Uterus (tissue), 4 donors: ENCODE results near the gene MRPL33. TPM values are rescaled to one million over a fixed set of nuclear protein-coding genes. Genes with fewer than 3 reads are reported as not detected.

Experiments
- DNase-seq, 2 donors: peaks; one replicate each; pipeline ENCODE4 v3.0.0-alpha.2; 2019 to 2020
- H3K27ac ChIP-seq, 2 donors: fragments of 200-600 bp; sonication (generic); 1 replicate in 1 of 2; 2 replicates in 1 of 2; pipeline ENCODE4 v1.5.1; 2016 to 2018
- H3K27me3 ChIP-seq, 2 donors: fragments of 200-600 bp; sonication (generic); one replicate each; pipeline ENCODE4 v1.5.1; 2018 to 2019; ENCODE audit warnings: control low read depth in 1 of 2
- H3K36me3 ChIP-seq, 2 donors: fragments of 200-600 bp; sonication (generic); one replicate each; pipeline ENCODE4 v1.5.1; 2019; ENCODE audit warnings: control low read depth in 1 of 2
- H3K4me1 ChIP-seq, 2 donors: fragments of 200-600 bp; sonication (generic); one replicate each; pipeline ENCODE4 v1.5.1; 2018 to 2019; ENCODE audit warnings: control low read depth in 1 of 2
- H3K4me3 ChIP-seq, 2 donors: fragments of 200-600 bp; sonication (generic); 1 replicate in 1 of 2; 2 replicates in 1 of 2; pipeline ENCODE4 v1.5.1; 2018 to 2019; ENCODE audit warnings: mild to moderate bottlenecking in 1 of 2
- H3K9me3 ChIP-seq, 2 donors: fragments of 200-600 bp; sonication (generic); one replicate each; pipeline ENCODE4 v1.5.1; 2019; ENCODE audit warnings: control low read depth in 1 of 2
- CTCF ChIP-seq, 4 experiments: fragments of 200-600 bp in 2 of 4; fragments of 450-650 bp in 2 of 4; sonication (generic) in 2 of 4; IDR thresholded peaks; one replicate each; pipeline ENCODE4 v1.5.1; 2016 to 2019; ENCODE audit warnings: antibody characterized with exemption in 4 of 4, mild to moderate bottlenecking in 2 of 4, moderate library complexity in 1 of 4
- POLR2A ChIP-seq, 2 donors: fragments of 450-650 bp; IDR thresholded peaks; one replicate each; pipeline ENCODE4 v1.6.1; 2016; ENCODE audit warnings: antibody characterized with exemption in 2 of 2, mild to moderate bottlenecking in 1 of 2, moderate library complexity in 1 of 2
- intact Hi-C: fragments of 100-400 bp; cut with DNase I; formaldehyde crosslinking; loops from one replicate; pipeline ENCODE4 v1.15.1; 2023; ENCODE audit warnings: low total_unique reads
- total RNA-seq, 4 donors: library from RNA; depleted of rRNA in 3 of 4; stranded (reverse); fragments of >200 nt in 3 of 4; gene quantifications; one replicate each; pipeline versions ENCODE4 v1.1.0 to v1.2.4, GENCODE V29; 2014 to 2023
- donor health status: DM: yes; HTN: yes; CAD: no.

The MRPL33 gene
- total RNA-seq, 4 donors from 2014 or later: 51.7 to 404 (median 71.4) TPM

- Histone ChIP-seq H3K4me1 (no peaks in the 10 kb centered on the region), H3K36me3 (no peaks in the 10 kb centered on the region), H3K9me3 (no peaks in the 10 kb centered on the region), H3K27me3 (no peaks in the 10 kb centered on the region), H3K4me3 (no peak overlapping the region), H3K27ac (peak overlapping the region in 1 of 2 donors; percentile 9)
- no peak for TF ChIP-seq POLR2A (IDR thresholded peaks at IDR 0.05)
- TF ChIP-seq CTCF (IDR thresholded peaks at IDR 0.05): no peak
- DNase-seq: no peak
- intact Hi-C loops: no loop called here
Observed at GRCh38 chr2:27730261-27730662, 41.3 kb upstream of the MRPL33 start.

DNA sequence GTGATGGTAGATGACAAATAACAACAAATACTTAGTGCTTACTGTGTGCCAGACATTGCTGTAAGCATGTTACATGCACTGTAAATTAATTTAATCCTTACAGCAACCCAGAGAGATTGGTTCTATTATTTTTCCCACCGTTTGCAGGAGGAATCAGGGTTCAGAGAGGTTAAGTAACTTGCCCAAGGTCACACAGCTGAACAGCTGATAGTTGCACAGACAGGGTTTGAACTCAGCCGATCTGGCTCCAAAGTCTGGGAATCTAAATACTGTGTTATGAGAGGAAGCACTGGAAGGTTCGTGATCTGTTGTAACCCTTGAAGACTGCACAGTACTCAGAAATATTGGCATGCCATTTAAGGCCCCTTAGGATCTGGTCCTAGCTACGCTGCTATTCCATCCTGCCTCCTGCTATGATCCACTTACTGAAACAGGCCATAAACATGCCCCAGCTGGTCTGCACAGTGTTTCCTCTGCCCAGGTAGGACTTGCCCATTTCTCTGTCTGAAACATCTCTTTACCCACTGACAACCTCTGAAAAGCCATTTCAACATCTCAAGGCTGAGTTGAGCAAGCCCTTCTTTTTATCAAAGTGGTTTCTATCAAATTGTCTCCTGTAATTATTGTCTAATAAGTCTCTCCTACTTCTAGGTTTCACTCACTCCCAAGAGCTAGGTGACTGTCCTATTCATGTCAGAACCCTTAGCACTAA lies 40.4 kb upstream of the MRPL33 start:
- Histone ChIP-seq H3K4me1 (no peaks in the 10 kb centered on the region), H3K4me3 (no peak overlapping the region), H3K27ac (peak overlapping the region in 1 of 2 donors; percentile 29), H3K36me3 (no peaks in the 10 kb centered on the region), H3K9me3 (no peaks in the 10 kb centered on the region), H3K27me3 (no peaks in the 10 kb centered on the region)
- intact Hi-C loops: no loop called here
- no peak for DNase-seq
- TF ChIP-seq POLR2A (IDR thresholded peaks at IDR 0.05) (no peak), CTCF (IDR thresholded peaks at IDR 0.05) (no peak)

- Histone ChIP-seq H3K4me1 (no peaks in the 10 kb centered on the region), H3K27me3 (no peaks in the 10 kb centered on the region), H3K9me3 (no peaks in the 10 kb centered on the region), H3K36me3 (no peaks in the 10 kb centered on the region), H3K4me3 (no peak overlapping the region), H3K27ac (no peak overlapping the region)
- intact Hi-C loops: no loop called here
- TF ChIP-seq POLR2A (IDR thresholded peaks at IDR 0.05): no peak
- no peak for TF ChIP-seq CTCF (IDR thresholded peaks at IDR 0.05)
- DNase-seq: no peak
Observed at GRCh38 chr2:27734305-27734704, 37.2 kb upstream of the MRPL33 start.

DNA sequence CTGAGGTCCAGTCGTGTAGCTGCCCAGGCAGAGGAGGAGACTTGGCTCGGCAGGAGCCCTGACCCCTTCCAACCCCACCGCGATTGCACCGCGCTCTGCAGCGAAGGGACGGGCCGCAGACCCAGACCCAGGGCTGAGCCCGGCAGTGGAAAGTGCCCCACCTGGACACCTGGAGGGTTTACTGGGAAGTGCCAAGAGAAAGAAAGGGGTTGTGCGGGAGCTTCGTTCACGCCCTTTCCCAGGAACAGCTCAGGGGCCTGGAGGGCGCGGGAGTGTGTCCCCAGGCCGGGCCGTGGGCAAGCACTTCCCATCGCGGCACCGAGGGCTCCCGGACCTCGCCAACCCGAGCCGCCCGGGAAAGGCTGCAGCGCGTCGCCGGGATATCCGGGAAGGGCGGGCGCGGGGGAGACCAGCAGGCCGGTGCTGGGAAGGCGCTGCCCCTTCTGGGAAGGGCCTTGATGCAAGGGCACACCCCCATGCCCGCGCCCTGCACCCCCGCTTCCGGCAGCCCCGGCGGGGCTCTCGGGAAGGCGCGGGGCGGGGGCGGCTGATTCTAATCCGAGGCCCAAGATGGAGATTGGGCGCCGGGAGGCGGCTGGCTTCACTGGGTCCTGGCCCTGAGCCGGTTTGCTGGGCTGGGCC lies 36.1 kb upstream of the MRPL33 start:
- Histone ChIP-seq H3K27ac (peak overlapping the region; percentile 79 to 84), H3K4me1 (no peaks in the 10 kb centered on the region), H3K9me3 (no peaks in the 10 kb centered on the region), H3K4me3 (peak overlapping the region; percentile 38 to 47), H3K27me3 (no peaks in the 10 kb centered on the region), H3K36me3 (no peaks in the 10 kb centered on the region)
- DNase-seq: peak; percentile 76 to 78
- TF ChIP-seq POLR2A (IDR thresholded peaks at IDR 0.05): peak in 1 of 2 donors; percentile 59
- TF ChIP-seq CTCF (IDR thresholded peaks at IDR 0.05): no peak
- intact Hi-C loops: no loop called here
